KMS-11 (cell line): Measurements from ENCODE around the gene INSYN2A.

Experiments used
- H2AFZ ChIP-seq: fragments of 200-600 bp; sonication (generic); 2 replicates; pipeline ENCODE4 v1.6.1; 2016; ENCODE audit warnings: antibody characterized with exemption, mixed run types, low read depth
- H3K27ac ChIP-seq: fragments of 200-600 bp; sonication (generic); 2 replicates; pipeline ENCODE4 v1.6.1; 2016; ENCODE audit warnings: mild to moderate bottlenecking, mixed run types
- H3K27me3 ChIP-seq: fragments of 200-600 bp; sonication (generic); 2 replicates; pipeline ENCODE4 v1.6.1; 2017; ENCODE audit warnings: mild to moderate bottlenecking, low read depth, mixed run types, moderate library complexity; ENCODE audit not compliant: insufficient read depth
- H3K36me3 ChIP-seq: fragments of 200-600 bp; sonication (generic); 2 replicates; pipeline ENCODE4 v1.6.1; 2017; ENCODE audit warnings: mild to moderate bottlenecking, mixed run types; ENCODE audit not compliant: insufficient read depth
- H3K4me1 ChIP-seq: fragments of 200-600 bp; sonication (generic); 2 replicates; pipeline ENCODE4 v1.6.1; 2016; ENCODE audit warnings: mild to moderate bottlenecking, low read depth, mixed run types; ENCODE audit not compliant: poor library complexity, severe bottlenecking
- H3K4me2 ChIP-seq: fragments of 200-600 bp; sonication (generic); 2 replicates; pipeline ENCODE4 v1.7.0; 2016; ENCODE audit warnings: mild to moderate bottlenecking, mixed run types
- H3K4me3 ChIP-seq: fragments of 200-600 bp; sonication (generic); IDR thresholded peaks from 2 replicates; pipeline ENCODE4 v1.6.1; 2017; ENCODE audit warnings: low read depth, low read length, mixed read lengths; ENCODE audit not compliant: insufficient read depth
- H3K79me2 ChIP-seq: fragments of 200-600 bp; sonication (generic); 2 replicates; pipeline ENCODE4 v1.6.1; 2016; ENCODE audit warnings: low read depth, mixed run types; ENCODE audit not compliant: insufficient read depth
- H3K9ac ChIP-seq: fragments of 200-600 bp; sonication (generic); 2 replicates; pipeline ENCODE4 v1.6.1; 2016; ENCODE audit warnings: mild to moderate bottlenecking, mixed run types
- H4K20me1 ChIP-seq: fragments of 200-600 bp; sonication (generic); 2 replicates; pipeline ENCODE4 v1.6.1; 2016; ENCODE audit warnings: mild to moderate bottlenecking, mixed run types; ENCODE audit not compliant: insufficient read depth
- TF ChIP-seq, protein P1 (sequence below): fragments of 200-600 bp; sonication (generic); conservative IDR thresholded peaks from 2 replicates; pipeline ENCODE4 v1.6.1; 2017; ENCODE audit warnings: low read depth, mild to moderate bottlenecking, antibody characterized with exemption, low read length, moderate library complexity, mixed read lengths

Gene INSYN2A

DNA sequence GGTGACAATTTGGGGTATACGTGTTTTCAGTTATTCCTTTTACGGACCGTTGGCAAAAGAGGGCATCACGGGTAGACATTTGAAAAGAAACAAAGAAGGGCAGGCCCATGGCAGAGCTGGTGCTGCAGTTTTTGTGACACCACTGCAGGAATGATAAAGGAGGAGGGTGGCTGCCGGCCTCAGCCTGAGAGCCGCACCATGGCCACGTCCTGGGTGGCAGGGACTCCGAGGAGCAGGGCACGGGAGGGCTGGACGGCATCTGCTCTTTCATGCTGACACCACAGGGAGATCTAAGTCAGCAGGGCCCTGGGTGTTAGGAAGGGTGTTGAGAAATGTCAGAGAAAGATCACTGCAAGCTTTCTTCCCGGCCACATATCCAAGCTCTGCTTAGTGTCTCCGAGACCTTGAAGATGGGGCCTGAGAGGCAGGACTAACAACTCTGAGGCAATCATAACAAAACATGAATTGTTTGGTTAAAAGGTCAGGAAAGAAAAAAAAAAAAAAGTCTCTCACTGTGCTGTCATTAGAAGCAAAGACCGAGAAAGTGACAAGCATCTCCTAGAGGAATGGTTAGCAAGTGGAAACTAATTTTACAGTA is 36.6 kb downstream of the INSYN2A start:
- H3K4me1 ChIP-seq = no peaks in the 10 kb centered on the region
- no peak overlapping the region for H2AFZ ChIP-seq
- H4K20me1 ChIP-seq = no peaks in the 10 kb centered on the region
- H3K36me3 ChIP-seq = no peaks in the 10 kb centered on the region
- TF ChIP-seq, protein P1, sequence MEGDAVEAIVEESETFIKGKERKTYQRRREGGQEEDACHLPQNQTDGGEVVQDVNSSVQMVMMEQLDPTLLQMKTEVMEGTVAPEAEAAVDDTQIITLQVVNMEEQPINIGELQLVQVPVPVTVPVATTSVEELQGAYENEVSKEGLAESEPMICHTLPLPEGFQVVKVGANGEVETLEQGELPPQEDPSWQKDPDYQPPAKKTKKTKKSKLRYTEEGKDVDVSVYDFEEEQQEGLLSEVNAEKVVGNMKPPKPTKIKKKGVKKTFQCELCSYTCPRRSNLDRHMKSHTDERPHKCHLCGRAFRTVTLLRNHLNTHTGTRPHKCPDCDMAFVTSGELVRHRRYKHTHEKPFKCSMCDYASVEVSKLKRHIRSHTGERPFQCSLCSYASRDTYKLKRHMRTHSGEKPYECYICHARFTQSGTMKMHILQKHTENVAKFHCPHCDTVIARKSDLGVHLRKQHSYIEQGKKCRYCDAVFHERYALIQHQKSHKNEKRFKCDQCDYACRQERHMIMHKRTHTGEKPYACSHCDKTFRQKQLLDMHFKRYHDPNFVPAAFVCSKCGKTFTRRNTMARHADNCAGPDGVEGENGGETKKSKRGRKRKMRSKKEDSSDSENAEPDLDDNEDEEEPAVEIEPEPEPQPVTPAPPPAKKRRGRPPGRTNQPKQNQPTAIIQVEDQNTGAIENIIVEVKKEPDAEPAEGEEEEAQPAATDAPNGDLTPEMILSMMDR = no peak
- H3K4me3 ChIP-seq = no peak overlapping the region
- H3K27me3 ChIP-seq = no peaks in the 10 kb centered on the region
- no peak overlapping the region for H3K4me2 ChIP-seq
- H3K27ac ChIP-seq = no peak overlapping the region
- H3K79me2 ChIP-seq = no peaks in the 10 kb centered on the region
- H3K9ac ChIP-seq = no peak overlapping the region

DNA sequence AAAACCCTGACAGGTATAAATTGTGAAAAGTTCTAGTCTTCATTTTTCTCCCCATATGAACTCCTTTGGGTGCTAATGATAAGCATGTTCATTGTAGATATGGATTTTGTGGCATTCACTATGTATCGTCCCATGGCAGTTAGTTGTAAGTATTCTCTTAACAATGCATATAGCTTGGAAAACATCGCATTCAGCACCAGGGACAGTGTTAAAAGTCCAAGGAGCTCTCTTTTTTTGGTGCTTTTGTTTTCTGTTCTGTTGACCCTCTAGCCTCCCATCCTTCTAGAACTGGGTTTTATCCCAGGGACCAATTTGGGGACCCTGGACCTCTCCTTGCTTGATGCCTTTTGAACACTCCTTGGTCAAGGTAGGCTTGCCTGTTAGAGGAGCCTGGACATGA is 37.7 kb downstream of the INSYN2A start:
- Histone ChIP-seq H3K4me2 (no peak overlapping the region), H4K20me1 (no peaks in the 10 kb centered on the region)
- TF ChIP-seq, protein P1 = no peak

DNA sequence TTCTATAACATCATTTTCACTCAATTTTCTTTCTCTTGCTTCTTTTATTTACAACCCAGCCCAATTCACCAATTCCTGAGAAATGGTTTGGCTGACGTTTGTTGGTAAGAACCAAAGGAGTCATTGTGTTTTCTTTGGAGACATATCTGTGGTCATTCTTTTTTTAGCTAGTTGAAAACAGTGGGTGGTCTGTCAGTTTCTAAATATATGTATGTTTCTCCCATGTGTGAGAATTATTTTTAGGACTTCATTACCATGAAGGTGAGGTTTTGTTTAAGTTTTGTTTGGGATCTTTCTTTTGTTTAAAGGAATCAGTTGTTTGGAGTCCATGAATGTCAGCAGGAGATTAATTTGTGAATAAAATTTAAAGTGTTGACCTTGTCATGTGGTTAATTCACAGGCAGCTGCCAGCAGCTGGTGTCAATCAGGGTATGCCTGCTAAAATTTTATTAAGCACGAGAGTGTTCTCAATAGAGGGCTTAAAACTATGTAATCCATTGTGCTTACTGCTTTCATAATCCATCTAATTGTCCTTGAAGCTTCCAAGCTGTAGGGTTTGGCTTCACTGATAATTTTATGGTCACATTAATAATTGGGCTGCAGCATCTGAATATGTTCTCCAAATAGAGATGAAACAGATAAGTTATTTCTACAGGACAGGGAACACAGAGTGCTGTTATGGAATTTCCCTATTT is 38.7 kb downstream of the INSYN2A start:
- H3K79me2 ChIP-seq = no peaks in the 10 kb centered on the region
- H2AFZ ChIP-seq = no peak overlapping the region
- no peaks in the 10 kb centered on the region for H3K36me3 ChIP-seq
- no peaks in the 10 kb centered on the region for H3K27me3 ChIP-seq
- no peak overlapping the region for H3K27ac ChIP-seq
- TF ChIP-seq, protein P1 = no peak
- no peaks in the 10 kb centered on the region for H4K20me1 ChIP-seq
- no peak overlapping the region for H3K9ac ChIP-seq
- H3K4me1 ChIP-seq = no peaks in the 10 kb centered on the region
- no peak overlapping the region for H3K4me3 ChIP-seq
- H3K4me2 ChIP-seq = no peak overlapping the region

More for the DNA sequence above, 37.7 kb downstream of the INSYN2A start:
- Histone ChIP-seq H3K79me2 (no peaks in the 10 kb centered on the region), H3K4me1 (no peaks in the 10 kb centered on the region), H3K27ac (no peak overlapping the region), H3K9ac (no peak overlapping the region), H3K36me3 (no peaks in the 10 kb centered on the region), H3K27me3 (no peaks in the 10 kb centered on the region), H2AFZ (no peak overlapping the region), H3K4me3 (no peak overlapping the region)

DNA sequence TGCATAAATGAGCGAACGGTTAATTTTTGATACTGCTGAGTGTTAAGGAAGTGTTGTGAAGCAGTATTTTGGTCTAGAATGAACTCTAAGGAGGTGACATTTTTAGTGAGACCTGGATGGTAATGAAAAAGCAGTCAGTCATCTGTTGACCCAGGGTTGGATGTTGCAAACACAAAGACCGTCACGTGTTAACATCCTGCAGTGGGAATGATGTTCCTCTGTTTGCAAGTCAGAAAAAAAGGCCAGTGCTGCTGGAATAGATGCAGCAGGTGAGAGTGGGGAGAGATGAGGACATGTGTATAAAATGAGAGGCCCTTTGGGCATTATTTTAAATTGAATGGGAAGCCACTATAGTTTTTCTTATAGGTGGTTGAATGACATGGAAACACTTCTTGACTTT is 39.3 kb downstream of the INSYN2A start:
- TF ChIP-seq, protein P1 = no peak
- no peaks in the 10 kb centered on the region for H4K20me1 ChIP-seq
- no peaks in the 10 kb centered on the region for H3K79me2 ChIP-seq
- no peak overlapping the region for H3K4me2 ChIP-seq
- no peaks in the 10 kb centered on the region for H3K4me1 ChIP-seq
- no peaks in the 10 kb centered on the region for H3K36me3 ChIP-seq
- H2AFZ ChIP-seq = no peak overlapping the region
- H3K9ac ChIP-seq = no peak overlapping the region
- H3K4me3 ChIP-seq = no peak overlapping the region
- no peaks in the 10 kb centered on the region for H3K27me3 ChIP-seq
- no peak overlapping the region for H3K27ac ChIP-seq
